ENCODE measurements around the gene ZYG11B. TPM values are rescaled to one million over a fixed set of nuclear protein-coding genes. Genes with fewer than 3 reads are reported as not detected.

ZYG11B gene
- total RNA-seq, 1 experiment from 2014 or later: 20.6 TPM

GRCh38 chr1:52769346-52770033 lies 43.2 kb downstream of the ZYG11B start:
- no peak overlapping the region for H2BK20ac ChIP-seq (ENCODE audit: low read depth, low read length, poor library complexity, severe bottlenecking)
- H3K9ac ChIP-seq (ENCODE audit: extremely low read depth, insufficient read length, low read length): no peak overlapping the region
- Mint-ChIP-seq H3K36me3 (ENCODE audit: insufficient read depth in 1 of 3, low read depth in 3 of 3) (peaks cover 0 to 8% (median 0%) of the 10 kb centered on the region in 3 experiments; a peak in 4 of 7 replicates), H3K4me3 (no peak overlapping the region), H3K9me3 (no peaks in the 10 kb centered on the region), H3K4me1 (peaks cover 3 to 4% of the 10 kb centered on the region in 2 experiments; a peak in 2 of 4 replicates), H3K27me3 (ENCODE audit: low read depth) (no peaks in the 10 kb centered on the region), H3K27ac (no peak overlapping the region)
- no peak overlapping the region for H4K5ac ChIP-seq (ENCODE audit: insufficient read length, low read depth, low read length)
- H4K20me1 ChIP-seq (ENCODE audit: control insufficient read depth, insufficient read depth, insufficient read length): no peaks in the 10 kb centered on the region
- no peak overlapping the region for H2BK5ac ChIP-seq (ENCODE audit: insufficient read length, low read length)
- no peak overlapping the region for H3K4ac ChIP-seq (ENCODE audit: low read depth, low read length)
- no peak overlapping the region for H3K23ac ChIP-seq (ENCODE audit: insufficient read length, low read depth, low read length)
- H3K14ac ChIP-seq (ENCODE audit: insufficient read depth, low read length): no peak overlapping the region
- no peaks in the 10 kb centered on the region for H3K4me1 ChIP-seq (ENCODE audit: insufficient read depth, low read length)
- H3T11ph ChIP-seq (ENCODE audit: low read length): no peak overlapping the region
- H2BK12ac ChIP-seq (ENCODE audit: insufficient read length, low read depth, low read length): no peak overlapping the region
- H3K9me3 ChIP-seq (ENCODE audit: control insufficient read depth, low read depth, low read length): no peaks in the 10 kb centered on the region
- no peak overlapping the region for H4K8ac ChIP-seq (replicated peaks; ENCODE audit: insufficient read length, low read depth, low read length)
- H2BK120ac ChIP-seq (ENCODE audit: low read depth, low read length, poor library complexity, severe bottlenecking): no peak overlapping the region
- H2AK5ac ChIP-seq (ENCODE audit: insufficient read length, low read length): no peak overlapping the region
- no peak overlapping the region for H4K91ac ChIP-seq (ENCODE audit: insufficient read length, low read depth, low read length)
- H3K56ac ChIP-seq (ENCODE audit: insufficient read length, low read depth, low read length): no peak overlapping the region
- no peak overlapping the region for H2AFZ ChIP-seq (ENCODE audit: low read length)
- no peak overlapping the region for H3K18ac ChIP-seq (ENCODE audit: insufficient read length, low read depth, low read length)
- H3K79me1 ChIP-seq (ENCODE audit: insufficient read depth, low read depth, low read length, poor library complexity, severe bottlenecking): no peaks in the 10 kb centered on the region
- no peak overlapping the region for H3K27ac ChIP-seq (ENCODE audit: insufficient read length, low read depth, low read length)
- H3K4me2 ChIP-seq (ENCODE audit: insufficient read depth, insufficient read length, low read length): no peak overlapping the region
- no peak overlapping the region for H2BK15ac ChIP-seq (ENCODE audit: low read depth, low read length)
- no peak for DNase-seq
- H3K79me2 ChIP-seq (ENCODE audit: insufficient read depth, low read length): no peaks in the 10 kb centered on the region
- TF ChIP-seq CTCF (conservative IDR thresholded peaks at IDR 0.05): no peak
- no CpG with 5 or more reads among the region's 4 CpGs for WGBS (ENCODE audit: extremely low coverage, insufficient read length, low lambda C conversion rate)
- no peaks in the 10 kb centered on the region for H3K23me2 ChIP-seq (ENCODE audit: insufficient read length, low read depth, low read length, poor library complexity, severe bottlenecking)
- H3K27me3 ChIP-seq (ENCODE audit: insufficient read depth, low read length): no peaks in the 10 kb centered on the region

Measured in H9 (cell line).